ENCODE data around the gene DCPS.

The DCPS gene

DNA sequence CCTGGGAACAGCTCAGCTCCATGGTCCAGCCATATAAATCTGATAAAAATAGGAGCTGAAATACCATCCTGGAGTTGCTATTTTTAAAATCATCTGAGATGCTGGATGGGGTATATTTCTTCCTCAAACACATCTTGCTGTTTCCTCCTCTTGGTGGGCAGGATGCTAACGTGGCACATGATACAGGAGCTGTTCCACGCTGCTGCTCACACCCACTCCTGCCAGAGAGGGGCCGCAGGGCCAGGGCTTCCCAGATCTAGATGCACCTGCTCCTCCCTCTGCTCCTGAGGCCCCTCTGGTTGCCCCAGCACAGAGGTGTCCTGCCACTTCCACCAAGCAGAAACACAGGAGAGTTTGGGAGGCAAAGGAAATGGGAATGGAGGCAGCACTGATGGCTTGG is 48.3 kb downstream of the DCPS start:
- peaks cover 19% of the 10 kb centered on the region for H3K4me1 ChIP-seq
- no peaks in the 10 kb centered on the region for H3K36me3 ChIP-seq
- TF ChIP-seq, protein P1, sequence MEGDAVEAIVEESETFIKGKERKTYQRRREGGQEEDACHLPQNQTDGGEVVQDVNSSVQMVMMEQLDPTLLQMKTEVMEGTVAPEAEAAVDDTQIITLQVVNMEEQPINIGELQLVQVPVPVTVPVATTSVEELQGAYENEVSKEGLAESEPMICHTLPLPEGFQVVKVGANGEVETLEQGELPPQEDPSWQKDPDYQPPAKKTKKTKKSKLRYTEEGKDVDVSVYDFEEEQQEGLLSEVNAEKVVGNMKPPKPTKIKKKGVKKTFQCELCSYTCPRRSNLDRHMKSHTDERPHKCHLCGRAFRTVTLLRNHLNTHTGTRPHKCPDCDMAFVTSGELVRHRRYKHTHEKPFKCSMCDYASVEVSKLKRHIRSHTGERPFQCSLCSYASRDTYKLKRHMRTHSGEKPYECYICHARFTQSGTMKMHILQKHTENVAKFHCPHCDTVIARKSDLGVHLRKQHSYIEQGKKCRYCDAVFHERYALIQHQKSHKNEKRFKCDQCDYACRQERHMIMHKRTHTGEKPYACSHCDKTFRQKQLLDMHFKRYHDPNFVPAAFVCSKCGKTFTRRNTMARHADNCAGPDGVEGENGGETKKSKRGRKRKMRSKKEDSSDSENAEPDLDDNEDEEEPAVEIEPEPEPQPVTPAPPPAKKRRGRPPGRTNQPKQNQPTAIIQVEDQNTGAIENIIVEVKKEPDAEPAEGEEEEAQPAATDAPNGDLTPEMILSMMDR (IDR thresholded peaks at IDR 0.05; ENCODE audit: low read depth, low read length), result no peak
- DNase-seq, result no peak
- H3K27me3 ChIP-seq, result no peaks in the 10 kb centered on the region
- no peak overlapping the region for H3K4me3 ChIP-seq (ENCODE audit: low read depth, low read length)
- no peaks in the 10 kb centered on the region for H3K9me3 ChIP-seq

DNA sequence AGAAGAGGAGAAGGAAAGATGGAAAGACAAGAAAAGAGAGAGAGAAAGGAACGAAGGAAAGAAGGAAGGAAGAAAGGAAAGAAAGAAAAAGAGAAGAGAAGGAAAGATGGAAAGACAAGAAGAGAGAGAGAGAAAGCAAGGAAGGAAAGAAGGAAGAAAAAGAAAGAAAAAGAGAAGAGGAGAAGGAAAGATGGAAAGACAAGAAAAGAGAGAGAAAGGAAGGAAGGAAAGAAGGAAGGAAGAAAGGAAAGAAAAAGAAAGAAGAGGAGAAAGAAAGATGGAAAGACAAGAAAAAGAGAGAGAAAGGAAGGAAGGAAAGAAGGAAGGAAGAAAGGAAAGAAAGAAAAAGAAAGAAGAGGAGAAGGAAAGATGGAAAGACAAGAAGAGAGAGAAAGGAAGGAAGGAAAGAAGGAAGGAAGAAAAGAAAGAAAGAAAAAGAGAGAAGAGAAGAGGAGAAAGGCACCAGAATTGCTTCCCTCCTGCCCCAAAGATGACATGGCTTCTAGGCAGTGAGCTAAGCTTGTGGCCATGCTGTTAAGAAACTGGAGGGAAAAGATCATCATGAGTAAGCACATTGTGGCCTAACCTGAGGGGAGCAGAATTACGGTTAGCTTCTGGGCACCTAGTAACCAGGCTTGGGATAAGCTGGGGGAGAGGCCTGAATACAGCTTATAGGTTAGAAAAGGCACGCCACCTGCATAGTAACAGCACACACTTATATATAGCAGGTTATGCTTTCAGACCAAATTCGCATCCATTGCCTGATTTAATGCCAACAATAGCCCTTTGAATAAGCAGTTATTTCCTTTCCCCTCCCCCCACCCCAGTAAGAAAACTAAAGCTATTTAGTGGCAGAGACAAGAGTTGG is 49.3 kb downstream of the DCPS start:
- DNase-seq, result no peak
- TF ChIP-seq, protein P1 (IDR thresholded peaks at IDR 0.05; ENCODE audit: low read depth, low read length), result no peak
- no peak overlapping the region for H3K4me3 ChIP-seq (ENCODE audit: low read depth, low read length)

DNA sequence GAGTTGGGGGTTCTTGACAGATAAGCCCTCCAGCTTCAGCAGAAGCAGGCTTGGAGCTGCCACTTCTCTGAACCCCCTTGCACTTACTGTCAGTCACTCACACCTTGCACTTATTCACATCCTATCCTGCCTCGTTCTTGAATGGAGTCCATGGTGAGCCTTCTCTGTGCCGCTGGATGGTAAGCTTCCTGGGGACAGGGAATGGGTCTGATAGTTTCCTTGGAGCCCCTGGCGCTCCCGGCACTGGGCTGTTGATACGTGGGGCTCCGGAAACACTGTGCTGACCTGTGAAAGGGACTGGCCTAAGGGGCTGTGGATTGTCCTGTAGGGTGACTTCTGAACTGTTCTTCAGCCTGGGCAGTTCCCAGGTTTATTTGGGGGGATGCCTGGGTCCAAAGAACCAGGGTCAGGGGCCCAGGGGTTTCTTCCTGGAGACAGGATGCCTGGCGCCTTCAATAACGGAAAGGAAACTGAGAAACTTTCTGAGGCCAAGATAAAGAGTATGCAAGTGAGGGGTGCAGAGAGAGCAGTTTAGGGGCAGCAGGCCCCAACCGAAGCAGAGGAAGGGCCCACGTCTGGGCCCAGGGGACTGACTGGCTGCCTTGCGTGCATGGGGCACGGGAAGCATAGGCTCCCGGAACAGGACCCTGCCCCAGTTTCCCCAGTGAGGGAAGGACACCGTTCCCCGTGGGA is 50.9 kb downstream of the DCPS start:
- no peaks in the 10 kb centered on the region for H3K9me3 ChIP-seq
- H3K27me3 ChIP-seq, result no peaks in the 10 kb centered on the region
- TF ChIP-seq, protein P1 (IDR thresholded peaks at IDR 0.05; ENCODE audit: low read depth, low read length), result no peak
- peak overlapping the region; percentile 68 for H3K4me3 ChIP-seq (ENCODE audit: low read depth, low read length)
- DNase-seq, result no peak
- no peaks in the 10 kb centered on the region for H3K36me3 ChIP-seq
- no peaks in the 10 kb centered on the region for H3K4me1 ChIP-seq

More for the DNA sequence above, 49.3 kb downstream of the DCPS start:
- H3K9me3 ChIP-seq, result no peaks in the 10 kb centered on the region
- no peaks in the 10 kb centered on the region for H3K36me3 ChIP-seq
- H3K4me1 ChIP-seq, result peaks cover 10% of the 10 kb centered on the region
- H3K27me3 ChIP-seq, result no peaks in the 10 kb centered on the region

DNA sequence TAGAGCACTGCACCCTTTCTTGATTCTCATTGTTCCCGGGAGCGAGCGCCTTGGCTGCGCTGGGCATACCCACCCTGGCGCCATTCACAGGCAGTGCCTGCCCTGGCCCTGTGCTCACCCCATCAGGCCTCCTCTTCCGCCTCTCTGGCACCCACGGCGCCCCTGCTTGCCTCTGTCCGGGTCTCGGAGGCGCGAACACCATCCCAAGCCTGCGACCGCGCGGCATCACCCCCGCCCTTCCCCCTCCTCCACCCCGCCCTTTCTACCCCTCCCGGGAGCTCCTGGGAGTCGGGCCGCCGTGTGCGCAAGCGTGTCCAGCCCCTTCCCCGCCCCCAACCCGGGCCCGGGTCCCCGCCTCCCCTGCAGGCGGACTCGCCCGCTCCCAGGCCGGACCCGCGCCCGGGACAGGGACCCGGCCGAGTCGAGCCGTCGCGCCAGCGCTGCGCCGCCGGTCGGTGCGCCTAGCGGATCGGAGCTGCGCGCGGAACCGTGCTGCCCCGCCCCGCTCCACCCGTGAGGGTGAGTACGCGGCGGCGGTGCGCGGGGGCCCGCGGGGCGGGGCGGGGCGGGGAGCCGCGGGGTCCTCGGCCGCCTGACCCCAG is 51.6 kb downstream of the DCPS start, which contains the start of gene ST3GAL4:
TSS of gene ST3GAL4 (plus strand) at position 363 of the 602 bp plus-strand sequence. CDS start 50,470 bp downstream, outside the sequence.
- peak; percentile 88 for DNase-seq
- H3K4me1 ChIP-seq, result no peaks in the 10 kb centered on the region

DNA sequence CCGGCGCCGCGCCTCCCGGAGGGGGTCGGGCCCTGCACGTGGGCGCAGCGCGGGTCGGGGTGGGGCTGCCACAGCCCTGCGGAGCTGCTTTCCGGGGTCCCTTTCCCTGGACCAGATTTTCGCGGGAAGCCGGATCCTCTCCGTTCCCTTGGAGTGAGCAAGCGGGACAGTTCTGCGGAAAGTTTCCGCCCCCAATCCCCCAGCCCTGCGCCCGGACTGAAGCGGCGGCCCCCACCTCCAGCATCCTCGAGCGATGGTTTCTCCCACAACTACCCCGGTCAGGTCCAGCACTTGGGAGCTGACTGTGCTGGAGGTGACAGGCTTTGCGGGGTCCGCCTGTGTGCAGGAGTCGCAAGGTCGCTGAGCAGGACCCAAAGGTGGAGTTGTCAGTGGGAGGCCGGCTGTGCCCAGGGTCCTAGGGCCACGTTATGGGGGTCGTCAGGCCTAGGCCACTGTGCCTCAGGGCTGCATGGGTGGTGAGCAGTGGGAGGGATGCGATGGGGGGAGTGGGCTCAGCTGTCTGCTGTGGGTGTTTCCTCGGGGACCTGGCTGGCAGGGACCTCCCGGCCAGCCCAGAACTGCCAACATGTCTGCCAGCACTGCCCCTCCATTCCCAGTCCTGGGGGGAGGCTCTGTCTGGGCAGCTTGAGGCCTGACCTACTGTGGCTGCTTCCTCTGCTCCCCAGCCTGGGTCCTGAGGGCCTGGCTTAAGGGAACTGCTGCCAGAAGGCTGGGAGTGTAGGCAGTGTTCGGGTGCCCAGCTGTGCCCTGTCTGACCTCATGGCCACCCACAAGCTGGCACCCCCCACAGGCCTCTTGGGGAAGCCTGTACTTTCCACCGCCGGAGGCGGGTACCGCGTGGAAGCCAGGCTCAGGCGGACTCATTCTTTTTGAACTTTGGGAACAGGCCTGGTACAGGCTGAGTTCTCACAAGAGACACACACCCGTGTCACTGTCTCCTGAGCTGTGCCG is 52.4 kb downstream of the DCPS start:
- H3K36me3 ChIP-seq, result no peaks in the 10 kb centered on the region
- DNase-seq, result no peak
- no peaks in the 10 kb centered on the region for H3K27me3 ChIP-seq
- no peaks in the 10 kb centered on the region for H3K4me1 ChIP-seq
- TF ChIP-seq, protein P1 (IDR thresholded peaks at IDR 0.05; ENCODE audit: low read depth, low read length), result no peak
- no peaks in the 10 kb centered on the region for H3K9me3 ChIP-seq
- H3K4me3 ChIP-seq (ENCODE audit: low read depth, low read length), result peak overlapping the region; percentile 68

More for the DNA sequence above, 51.6 kb downstream of the DCPS start, which contains the start of gene ST3GAL4:
- no peaks in the 10 kb centered on the region for H3K36me3 ChIP-seq
- TF ChIP-seq, protein P1 (IDR thresholded peaks at IDR 0.05; ENCODE audit: low read depth, low read length), result no peak
- no peaks in the 10 kb centered on the region for H3K27me3 ChIP-seq
- peak within 1 kb of the TSS; percentile 68 for H3K4me3 ChIP-seq (ENCODE audit: low read depth, low read length)
- H3K9me3 ChIP-seq, result no peaks in the 10 kb centered on the region

Data from BE2C (cell line).